NCI-H446 treated with DMSO at 0.1 percent for 48 hours (cell line): ENCODE measurements around the gene FAM107A.

Source experiments
- DNase-seq: peaks from one replicate; lab custom pipeline; 2025; lab: John Stamatoyannopoulos, UW

FAM107A gene

DNA sequence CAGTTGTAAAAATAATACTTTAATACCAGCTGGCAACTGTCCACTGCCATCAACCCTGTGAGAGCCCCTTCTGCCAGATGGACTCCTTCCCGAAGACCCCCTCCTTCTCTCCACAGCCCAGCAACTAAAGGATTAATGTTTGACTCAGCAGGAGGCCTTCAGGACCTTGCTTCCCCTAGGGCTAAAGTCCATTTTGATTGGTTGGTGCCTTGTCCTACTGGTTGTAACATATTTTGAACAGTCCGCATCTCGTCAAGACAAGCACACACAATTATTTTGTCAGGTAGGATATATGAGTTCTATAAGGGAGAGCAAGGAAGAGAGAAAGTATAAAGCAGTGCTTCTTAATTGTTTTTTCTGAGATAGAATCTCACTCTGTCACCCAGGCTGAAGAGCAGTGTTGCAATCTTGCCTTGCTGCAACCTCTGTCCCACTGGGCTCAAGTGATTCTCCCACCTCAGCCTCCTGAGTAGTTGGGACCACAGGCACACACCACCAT is 58.9 kb downstream of the FAM107A start:
- DNase-seq = peak; percentile 57

GRCh38 chr3:58514405-58514804 is 62.8 kb downstream of the FAM107A start:
- no peak for DNase-seq
